Endodermal cell (in vitro differentiated cells): ENCODE measurements around the gene RNF224. TPM values are rescaled to one million over a fixed set of nuclear protein-coding genes. Genes with fewer than 3 reads are reported as not detected.

Experiments
- DNase-seq: peaks from one replicate; pipeline ENCODE4 v3.0.0-alpha.2; 2017
- H3K27ac ChIP-seq: 2 replicates; pipeline ENCODE4 v1.5.1; 2013; ENCODE audit warnings: mild to moderate bottlenecking, low read depth, low read length, moderate library complexity
- H3K27me3 ChIP-seq: 2 replicates; pipeline ENCODE4 v1.6.1; 2013; ENCODE audit warnings: mild to moderate bottlenecking, low read length, moderate library complexity; ENCODE audit not compliant: insufficient read depth, control insufficient read depth, poor library complexity, severe bottlenecking
- H3K36me3 ChIP-seq: 2 replicates; pipeline ENCODE4 v1.7.0; 2013; ENCODE audit warnings: mild to moderate bottlenecking, low read length, moderate library complexity; ENCODE audit not compliant: control insufficient read depth, insufficient read depth
- H3K4me1 ChIP-seq: one replicate; pipeline ENCODE4 v1.7.0; 2013; ENCODE audit warnings: low read length; ENCODE audit not compliant: control insufficient read depth, insufficient read depth
- H3K4me3 ChIP-seq: 2 replicates; pipeline ENCODE4 v1.5.1; 2013; ENCODE audit warnings: mild to moderate bottlenecking, low read length, moderate library complexity
- H3K9ac ChIP-seq: 2 replicates; pipeline ENCODE4 v1.6.1; 2013; ENCODE audit warnings: mild to moderate bottlenecking, low read length, moderate library complexity; ENCODE audit not compliant: poor library complexity, severe bottlenecking; ENCODE audit errors: extremely low read depth
- H3K9me3 ChIP-seq: 2 replicates; pipeline ENCODE4 v1.6.1; 2013; ENCODE audit warnings: mild to moderate bottlenecking, low read length, moderate library complexity; ENCODE audit not compliant: control insufficient read depth
- H3K27ac Mint-ChIP-seq: 2 replicates; pipeline ENCODE4 v1.8.0; 2020; ENCODE audit warnings: mixed read lengths
- H3K27me3 Mint-ChIP-seq: 2 replicates; pipeline ENCODE4 v1.8.0; 2021; ENCODE audit warnings: mild to moderate bottlenecking, mixed read lengths; ENCODE audit not compliant: insufficient read depth
- H3K36me3 Mint-ChIP-seq: 2 replicates; pipeline ENCODE4 v1.8.0; 2020; ENCODE audit warnings: low read depth, mixed read lengths
- H3K4me1 Mint-ChIP-seq: 2 replicates; pipeline ENCODE4 v1.8.0; 2020; ENCODE audit warnings: mixed read lengths
- H3K4me3 Mint-ChIP-seq: 2 replicates; pipeline ENCODE4 v1.8.0; 2020; ENCODE audit warnings: mild to moderate bottlenecking, moderate library complexity, mixed read lengths
- H3K9me3 Mint-ChIP-seq: 2 replicates; pipeline ENCODE4 v1.8.0; 2020; ENCODE audit warnings: mild to moderate bottlenecking, mixed read lengths
- CTCF ChIP-seq: fragments of 200-600 bp; sonication (generic); conservative IDR thresholded peaks from 2 replicates; pipeline ENCODE4 v1.5.0; 2021; ENCODE audit warnings: antibody characterized with exemption, mild to moderate bottlenecking
- WGBS, 2 experiments: methylation state at CpG; one replicate each; pipeline versions ENCODE4 v1.1.5 to v1.1.7; 2013; ENCODE audit warnings: missing lambda C conversion rate in 2 of 2, mixed read lengths in 1 of 2; ENCODE audit not compliant: insufficient coverage in 1 of 2, insufficient read length in 1 of 2; 5-methylcytosine and 5-hydroxymethylcytosine counted together
- total RNA-seq, 2 donors: library from RNA; stranded (reverse); fragmentation: NEBNext Ultra II Directional in 1 of 2; extraction: Animal tissue kit (Norgen Biotek cat#: 25700) in 1 of 2; gene quantifications; 2 replicates in 1 of 2; 3 replicates in 1 of 2; pipeline ENCODE4 v1.2.1, GENCODE V29; 2021

The RNF224 gene
- total RNA-seq, 2 donors from 2014 or later = 0.24 to 0.38 TPM

DNA sequence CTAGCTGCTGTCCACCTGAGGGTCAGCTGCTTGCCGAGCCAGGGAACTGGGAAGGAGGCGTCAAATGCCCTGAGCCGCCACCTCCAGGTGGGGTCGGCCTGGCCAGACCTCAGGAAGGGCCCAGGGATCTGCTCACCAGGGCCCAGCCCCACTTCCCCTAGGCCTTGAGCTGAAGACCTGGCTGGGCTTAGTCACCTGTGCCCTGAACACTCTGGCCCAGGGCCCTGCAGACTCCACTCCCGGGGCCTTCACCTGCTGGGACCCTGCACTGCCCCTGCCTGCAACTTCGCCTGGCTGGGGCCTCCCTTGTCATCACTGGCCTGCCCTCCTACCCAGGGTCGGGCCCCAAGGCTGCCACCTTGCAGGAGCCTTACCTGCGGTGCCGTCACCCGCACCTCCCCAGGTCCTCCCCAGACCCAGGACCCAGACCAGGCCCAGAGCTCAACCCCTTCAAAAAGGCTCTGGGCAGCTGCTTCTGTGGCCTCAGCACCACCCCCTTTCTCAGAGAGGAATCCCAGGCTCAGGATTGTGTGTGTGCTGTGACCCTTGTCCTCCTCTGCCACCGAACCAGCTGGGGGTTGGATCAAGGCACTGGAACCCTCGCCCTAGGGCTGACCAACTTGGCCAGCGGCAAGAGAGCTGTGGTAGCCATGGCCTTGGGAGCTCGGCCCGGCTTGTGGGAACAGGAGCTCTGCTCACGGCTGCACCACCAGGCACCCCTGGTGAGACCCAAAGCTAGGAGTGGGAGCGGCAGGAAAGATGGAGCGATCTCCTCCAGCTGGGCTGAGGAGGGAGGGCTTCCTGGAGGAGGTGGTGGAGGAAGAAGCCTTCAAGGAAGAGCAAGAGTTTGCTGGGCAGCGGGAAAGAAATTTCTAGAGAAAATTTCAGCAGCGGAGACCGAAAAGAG is 26.7 kb downstream of the RNF224 start:
- Mint-ChIP-seq H3K4me1 (peaks cover 17% of the 10 kb centered on the region), H3K4me3 (peak overlapping the region; percentile 72), H3K9me3 (no peaks in the 10 kb centered on the region), H3K27ac (peak overlapping the region; percentile 80), H3K27me3 (peaks cover 2% of the 10 kb centered on the region), H3K36me3 (peaks cover 17% of the 10 kb centered on the region)
- Histone ChIP-seq H3K27me3 (no peaks in the 10 kb centered on the region), H3K4me1 (peaks cover 16% of the 10 kb centered on the region), H3K4me3 (peak overlapping the region; percentile 87), H3K9ac (peak overlapping the region; percentile 51), H3K36me3 (peaks cover 21% of the 10 kb centered on the region), H3K27ac (no peak overlapping the region), H3K9me3 (no peaks in the 10 kb centered on the region)
- no peak for TF ChIP-seq CTCF
- 55 to 65% methylated on average over 14 to 21 of the region's 21 CpGs for WGBS, 2 experiments
- DNase-seq = peak; percentile 68

DNA sequence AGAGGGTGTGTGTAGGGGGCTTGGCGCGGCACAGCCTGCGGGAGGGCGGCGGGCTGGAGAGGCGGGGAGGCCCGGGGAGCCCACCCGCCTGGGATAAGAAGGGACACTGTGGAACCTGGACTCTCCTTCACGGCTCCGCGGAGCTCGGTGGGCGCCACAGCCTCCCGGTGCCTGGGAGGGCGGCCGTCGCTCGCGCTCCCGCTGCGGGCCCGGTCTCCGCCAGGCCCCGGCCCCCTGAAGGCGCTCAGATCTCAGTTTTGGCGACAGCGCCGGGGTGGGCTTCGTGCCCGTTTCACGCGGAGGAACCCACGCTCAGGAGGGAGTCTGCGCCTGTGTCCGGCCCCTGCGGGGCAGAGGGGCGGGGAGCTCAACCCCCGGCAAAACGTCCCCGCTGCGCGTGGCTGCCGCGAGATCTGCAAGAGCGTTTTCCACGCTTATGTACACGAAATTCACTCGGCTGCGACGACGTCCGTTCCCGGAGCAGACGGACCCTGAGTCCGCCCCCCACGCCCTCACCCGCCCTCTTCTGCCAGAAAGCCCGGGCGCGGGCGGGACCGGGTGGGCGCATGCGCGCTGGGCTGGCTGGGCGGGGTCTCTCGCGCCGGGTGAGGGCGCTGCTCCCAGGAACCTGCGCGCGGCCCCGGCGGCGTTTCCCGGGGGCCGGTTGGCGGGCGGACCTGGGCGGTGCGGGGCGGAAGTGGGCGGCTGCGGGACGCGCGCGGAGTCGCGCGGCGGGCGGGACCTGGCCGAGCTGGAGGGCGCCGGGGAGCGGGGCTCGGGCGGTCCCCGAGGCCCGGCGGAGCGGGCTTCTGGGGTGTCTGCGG is 27.5 kb downstream of the RNF224 start, which contains the start of gene NELFB:
NELFB (plus strand) TSS at position 704 of the 824 bp plus-strand sequence.
- Mint-ChIP-seq H3K4me1 (peaks cover 15% of the 10 kb centered on the region), H3K27me3 (no peaks in the 10 kb centered on the region), H3K4me3 (peak within 1 kb of the TSS; percentile 72), H3K9me3 (no peaks in the 10 kb centered on the region), H3K27ac (peak within 1 kb of the TSS; percentile 80), H3K36me3 (peaks cover 21% of the 10 kb centered on the region)
- Histone ChIP-seq H3K4me1 (peaks cover 16% of the 10 kb centered on the region), H3K27me3 (no peaks in the 10 kb centered on the region), H3K9me3 (no peaks in the 10 kb centered on the region), H3K27ac (peak within 1 kb of the TSS; percentile 60), H3K9ac (peak within 1 kb of the TSS; percentile 83), H3K36me3 (peaks cover 25% of the 10 kb centered on the region), H3K4me3 (peak within 1 kb of the TSS; percentile 94)
- TF ChIP-seq CTCF = no peak
- 1 to 2% methylated on average over 13 to 105 of the region's 105 CpGs for WGBS, 2 experiments
- peak; percentile 97 for DNase-seq

- peak overlapping the region; percentile 60 for H3K27ac ChIP-seq
These were observed 28.3 kb downstream of the RNF224 start for GRCh38 chr9:137255448-137256114.

More at GRCh38 chr9:137255448-137256114, 28.3 kb downstream of the RNF224 start:
- no peaks in the 10 kb centered on the region for H3K27me3 ChIP-seq
- Mint-ChIP-seq H3K9me3 (no peaks in the 10 kb centered on the region), H3K27ac (no peak overlapping the region), H3K27me3 (no peaks in the 10 kb centered on the region), H3K4me3 (peak overlapping the region; percentile 72), H3K36me3 (peaks cover 21% of the 10 kb centered on the region), H3K4me1 (peaks cover 10% of the 10 kb centered on the region)
- no peak for DNase-seq
- peak overlapping the region; percentile 94 for H3K4me3 ChIP-seq
- peaks cover 25% of the 10 kb centered on the region for H3K36me3 ChIP-seq
- H3K9me3 ChIP-seq = no peaks in the 10 kb centered on the region
- H3K4me1 ChIP-seq = peaks cover 16% of the 10 kb centered on the region
- 3 to 5% methylated on average over 43 to 51 of the region's 51 CpGs for WGBS, 2 experiments
- H3K9ac ChIP-seq = peak overlapping the region; percentile 83
- no peak for TF ChIP-seq CTCF
